OCI-LY7 (cell line): ENCODE measurements around the gene SYNM. TPM values are rescaled to one million over a fixed set of nuclear protein-coding genes. Genes with fewer than 3 reads are reported as not detected.

ENCODE experiments used
- BruUV-seq: library from RNA; stranded (reverse); fragments of 400-500 nt; replicated peaks from 2 replicates; lab custom pipeline; 2021; lab: Mats Ljungman, UMichigan
- CTCF ChIA-PET: fragments of 300-600 bp; sonication (Branson Sonifier 250); formaldehyde crosslinking; loops from one replicate; lab custom pipeline; 2022; ENCODE audit warnings: antibody characterized with exemption; ENCODE audit not compliant: unreplicated experiment; lab: Charles Lee
- POLR2A ChIA-PET: fragments of 300-600 bp; sonication (Branson Sonifier 250); formaldehyde crosslinking; loops from one replicate; lab custom pipeline; 2022; ENCODE audit warnings: antibody characterized with exemption; lab: Charles Lee
- DNase-seq: peaks from one replicate; pipeline ENCODE4 v3.0.0-alpha.2; 2015; ENCODE audit warnings: low spot score
- H2AFZ ChIP-seq: fragments of 200-600 bp; sonication (generic), shearing (Covaris generic); 2 replicates; pipeline ENCODE4 v1.6.1; 2014; ENCODE audit warnings: mild to moderate bottlenecking, antibody characterized with exemption, low read length, moderate library complexity
- H3K27ac ChIP-seq: fragments of 200-600 bp; sonication (generic); 2 replicates; pipeline ENCODE4 v1.5.1; 2014; ENCODE audit warnings: mixed run types, low read depth, mild to moderate bottlenecking, moderate library complexity, low read length, inconsistent platforms; ENCODE audit not compliant: poor library complexity, severe bottlenecking
- H3K36me3 ChIP-seq: fragments of 200-600 bp; sonication (generic); 2 replicates; pipeline ENCODE4 v1.6.1; 2014; ENCODE audit warnings: mild to moderate bottlenecking, antibody characterized with exemption, low read length, moderate library complexity, mixed read lengths; ENCODE audit not compliant: insufficient read depth
- H3K4me1 ChIP-seq: fragments of 200-600 bp; sonication (generic); 2 replicates; pipeline ENCODE4 v1.5.1; 2014; ENCODE audit warnings: mild to moderate bottlenecking, low read length; ENCODE audit not compliant: insufficient read depth, poor library complexity, severe bottlenecking
- H3K4me2 ChIP-seq: fragments of 200-600 bp; sonication (generic); 2 replicates; pipeline ENCODE4 v1.6.1; 2014; ENCODE audit warnings: mild to moderate bottlenecking, low read length
- H3K4me3 ChIP-seq: fragments of 200-600 bp; sonication (generic); 2 replicates; pipeline ENCODE4 v1.5.1; 2014; ENCODE audit warnings: mild to moderate bottlenecking, low read depth, low read length; ENCODE audit not compliant: poor library complexity, severe bottlenecking
- H3K79me2 ChIP-seq: fragments of 200-600 bp; sonication (generic); 2 replicates; pipeline ENCODE4 v1.6.1; 2016; ENCODE audit warnings: low read depth, mild to moderate bottlenecking, low read length, moderate library complexity, mixed read lengths; ENCODE audit not compliant: insufficient read depth
- H3K9me2 ChIP-seq: fragments of 200-600 bp; sonication (generic); 2 replicates; pipeline ENCODE4 v1.6.1; 2016; ENCODE audit warnings: mild to moderate bottlenecking, low read length, mixed read lengths; ENCODE audit not compliant: insufficient read depth
- H3K9me3 ChIP-seq: fragments of 200-600 bp; sonication (generic); 2 replicates; pipeline ENCODE4 v1.6.1; 2014; ENCODE audit warnings: mild to moderate bottlenecking, mixed run types, low read length, mixed read lengths
- H4K20me1 ChIP-seq: fragments of 200-600 bp; sonication (generic); 2 replicates; pipeline ENCODE4 v1.6.1; 2014; ENCODE audit warnings: mild to moderate bottlenecking, antibody characterized with exemption, low read length, moderate library complexity, mixed read lengths; ENCODE audit not compliant: insufficient read depth
- EZH2phosphoT487 ChIP-seq: fragments of 200-600 bp; sonication (generic); IDR thresholded peaks from 2 replicates; pipeline ENCODE4 v1.6.1; 2018; ENCODE audit warnings: low read depth, borderline replicate concordance, mild to moderate bottlenecking, mixed run types, antibody characterized with exemption, low read length, moderate library complexity, mixed read lengths
- intact Hi-C: fragments of 100-400 bp; cut with micrococcal nuclease; formaldehyde crosslinking; loops from one replicate; pipeline ENCODE4 v1.10.0; 2022; ENCODE audit not compliant: unreplicated experiment
- total RNA-seq, 2 experiments: library from RNA; depleted of rRNA in 1 of 2; stranded (reverse); fragments of >200 nt in 1 of 2; shearing (Covaris generic) in 1 of 2; gene quantifications; 2 replicates each; pipeline ENCODE4 v1.2.3, GENCODE V29; 2014 to 2022
- TF ChIP-seq, protein P1 (sequence below): fragments of 200-600 bp; sonication (generic); conservative IDR thresholded peaks from 2 replicates; pipeline ENCODE4 v1.5.1; 2014; ENCODE audit warnings: mild to moderate bottlenecking, antibody characterized with exemption, low read length, moderate library complexity, mixed read lengths

Gene SYNM
- total RNA-seq, 2 experiments from 2014 or later: 0.08 to 0.41 TPM

DNA sequence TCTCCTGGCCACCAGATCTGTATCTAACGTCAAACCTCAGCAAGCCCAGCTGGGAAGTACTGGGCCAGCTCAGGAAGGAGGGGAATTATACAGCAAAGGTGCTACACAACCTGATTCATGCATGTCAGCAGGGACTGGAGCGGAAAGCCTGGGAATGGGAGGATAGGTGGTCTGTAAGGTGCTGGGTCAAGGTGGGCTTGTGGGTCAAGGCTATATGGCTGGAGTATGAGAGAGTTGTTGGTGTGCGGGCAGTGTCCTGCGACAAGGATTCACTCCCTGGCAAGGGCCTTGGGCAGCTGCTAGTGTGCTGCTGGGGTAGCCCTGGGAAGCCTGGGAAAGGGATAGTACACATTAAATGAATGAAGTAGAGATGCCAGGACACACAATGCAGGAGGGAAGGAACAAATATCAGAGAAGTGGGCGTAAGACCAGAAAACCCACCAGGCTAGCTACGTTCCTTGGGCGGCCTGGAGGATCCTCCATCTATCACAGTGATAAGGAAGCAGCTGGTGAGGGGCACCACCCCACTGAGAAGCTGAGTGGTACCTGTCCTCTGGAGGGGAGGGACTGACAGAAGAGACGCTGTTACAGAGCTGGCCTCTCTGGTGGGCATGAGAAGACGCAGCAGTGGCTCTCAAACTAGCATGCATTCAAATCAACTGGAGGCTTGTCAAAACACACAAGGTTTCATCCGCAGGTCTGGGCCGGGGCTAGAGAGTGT is 8.5 kb upstream of the SYNM start:
- Histone ChIP-seq H3K4me3 (no peak overlapping the region), H3K4me1 (peaks cover 5% of the 10 kb centered on the region), H3K27ac (no peak overlapping the region), H3K9me2 (no peaks in the 10 kb centered on the region), H2AFZ (no peak overlapping the region), H3K79me2 (no peaks in the 10 kb centered on the region), H3K36me3 (no peaks in the 10 kb centered on the region), H3K9me3 (no peaks in the 10 kb centered on the region), H4K20me1 (no peaks in the 10 kb centered on the region), H3K4me2 (no peak overlapping the region)
- intact Hi-C loops: no loop called here
- TF ChIP-seq, protein P1, sequence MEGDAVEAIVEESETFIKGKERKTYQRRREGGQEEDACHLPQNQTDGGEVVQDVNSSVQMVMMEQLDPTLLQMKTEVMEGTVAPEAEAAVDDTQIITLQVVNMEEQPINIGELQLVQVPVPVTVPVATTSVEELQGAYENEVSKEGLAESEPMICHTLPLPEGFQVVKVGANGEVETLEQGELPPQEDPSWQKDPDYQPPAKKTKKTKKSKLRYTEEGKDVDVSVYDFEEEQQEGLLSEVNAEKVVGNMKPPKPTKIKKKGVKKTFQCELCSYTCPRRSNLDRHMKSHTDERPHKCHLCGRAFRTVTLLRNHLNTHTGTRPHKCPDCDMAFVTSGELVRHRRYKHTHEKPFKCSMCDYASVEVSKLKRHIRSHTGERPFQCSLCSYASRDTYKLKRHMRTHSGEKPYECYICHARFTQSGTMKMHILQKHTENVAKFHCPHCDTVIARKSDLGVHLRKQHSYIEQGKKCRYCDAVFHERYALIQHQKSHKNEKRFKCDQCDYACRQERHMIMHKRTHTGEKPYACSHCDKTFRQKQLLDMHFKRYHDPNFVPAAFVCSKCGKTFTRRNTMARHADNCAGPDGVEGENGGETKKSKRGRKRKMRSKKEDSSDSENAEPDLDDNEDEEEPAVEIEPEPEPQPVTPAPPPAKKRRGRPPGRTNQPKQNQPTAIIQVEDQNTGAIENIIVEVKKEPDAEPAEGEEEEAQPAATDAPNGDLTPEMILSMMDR: no peak
- no peak for TF ChIP-seq EZH2phosphoT487
- ChIA-PET POLR2A (interaction anchor here (0.5 to 0.7 kb wide), 2 partner anchors 39 to 40 kb away, joined by 3 to 7 read pairs; no protein-coding TSS in a partner anchor), CTCF (no interaction called here)
- no peak for DNase-seq
- BruUV-seq: no TSS peak

DNA sequence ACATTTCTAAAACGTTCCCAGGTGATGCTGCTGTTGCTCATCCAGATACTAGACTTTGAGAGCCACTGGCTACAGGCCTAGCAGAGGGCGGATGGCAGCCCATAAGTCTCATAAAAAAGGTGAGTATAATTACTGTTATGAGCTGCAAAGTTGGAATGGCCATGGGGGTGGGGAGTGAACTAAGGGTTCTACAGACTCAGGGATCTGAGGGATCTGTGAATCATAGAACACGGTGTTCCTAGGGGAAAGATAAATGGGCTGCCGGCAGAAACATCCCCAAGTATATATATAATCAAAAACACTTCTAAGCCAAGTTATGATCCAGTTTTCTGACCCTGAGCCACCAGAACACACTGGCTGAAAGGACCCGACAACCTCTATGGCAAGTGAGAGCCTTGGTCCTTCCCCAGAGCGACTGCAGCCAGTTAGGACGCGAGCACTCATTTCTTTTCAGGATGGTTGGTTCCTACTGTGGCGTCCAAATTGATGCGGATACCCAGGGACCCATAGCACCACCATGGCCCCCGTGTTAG is 7.9 kb upstream of the SYNM start:
- Histone ChIP-seq H2AFZ (no peak overlapping the region), H3K9me3 (no peaks in the 10 kb centered on the region), H3K4me1 (peaks cover 5% of the 10 kb centered on the region), H3K79me2 (no peaks in the 10 kb centered on the region), H3K27ac (no peak overlapping the region), H4K20me1 (no peaks in the 10 kb centered on the region), H3K36me3 (no peaks in the 10 kb centered on the region), H3K4me2 (no peak overlapping the region), H3K4me3 (no peak overlapping the region), H3K9me2 (no peaks in the 10 kb centered on the region)
- DNase-seq: no peak
- TF ChIP-seq, protein P1: no peak
- no peak for TF ChIP-seq EZH2phosphoT487
- ChIA-PET POLR2A (interaction anchor here (0.5 to 0.7 kb wide), 2 partner anchors 39 kb away, joined by 3 to 7 read pairs; no protein-coding TSS in a partner anchor), CTCF (no interaction called here)
- BruUV-seq: no TSS peak
- intact Hi-C loops: no loop called here
